B cell (primary cell): ENCODE data around the gene NYAP1. TPM values are rescaled to one million over a fixed set of nuclear protein-coding genes. Genes with fewer than 3 reads are reported as not detected.

ENCODE experiments used
- ATAC-seq: fragments of 200-7000 bp; cut with Tn5 transposase; one replicate; pipeline ENCODE4 v1.10.0; 2021; ENCODE audit warnings: low read depth, mild to moderate bottlenecking, moderate number of reproducible peaks, moderate library complexity
- CTCF ChIA-PET: fragments of 350-600 bp; sonication (Branson Sonifier 250); formaldehyde crosslinking; loops from one replicate; lab custom pipeline; 2021; ENCODE audit warnings: antibody characterized with exemption, inconsistent platforms; lab: Charles Lee
- POLR2A ChIA-PET: fragments of 350-600 bp; sonication (Branson Sonifier 250); formaldehyde crosslinking; loops from one replicate; lab custom pipeline; 2021; ENCODE audit warnings: antibody characterized with exemption; lab: Charles Lee
- DNase-seq: peaks from one replicate; pipeline ENCODE4 v3.0.0; 2013
- H2AFZ ChIP-seq: 2 replicates; pipeline ENCODE4 v1.6.1; 2012; ENCODE audit warnings: mild to moderate bottlenecking, low read depth, low read length; ENCODE audit not compliant: insufficient read depth, poor library complexity, severe bottlenecking
- H3K27ac ChIP-seq, 2 donors: 1 replicate in 1 of 2; 2 replicates in 1 of 2; pipeline ENCODE4 v1.5.1; 2012 to 2013; ENCODE audit warnings: low read length in 2 of 2, mild to moderate bottlenecking in 2 of 2, moderate library complexity in 1 of 2
- H3K27me3 ChIP-seq, 4 experiments: fragments of 200-600 bp in 1 of 4; sonication (generic) in 1 of 4; replicated peaks in 1 of 4; 1 replicate in 2 of 4; 2 replicates in 2 of 4; pipeline versions ENCODE4 v1.6.1 to v1.7.0; 2013 to 2016; ENCODE audit warnings: low read length in 3 of 4, mild to moderate bottlenecking in 2 of 4, mixed read lengths in 1 of 4, moderate library complexity in 1 of 4; ENCODE audit not compliant: insufficient read depth in 4 of 4, control insufficient read depth in 3 of 4; ENCODE audit errors: control extremely low read depth in 1 of 4
- H3K36me3 ChIP-seq, 2 experiments: replicated peaks in 1 of 2; 1 replicate in 1 of 2; 2 replicates in 1 of 2; pipeline versions ENCODE4 v1.6.1 to v1.7.1; 2013; ENCODE audit warnings: low read length in 1 of 2; ENCODE audit not compliant: insufficient read depth in 2 of 2, control insufficient read depth in 1 of 2; ENCODE audit errors: control extremely low read depth in 1 of 2, extremely low read depth in 1 of 2
- H3K4me1 ChIP-seq, 2 donors: fragments of 200-600 bp in 1 of 2; sonication (generic) in 1 of 2; 1 replicate in 1 of 2; 2 replicates in 1 of 2; pipeline versions ENCODE4 v1.5.1 to v1.6.1; 2013 to 2017; ENCODE audit warnings: low read length in 2 of 2; ENCODE audit not compliant: control insufficient read depth in 2 of 2, insufficient read depth in 2 of 2
- H3K4me2 ChIP-seq: replicated peaks from 2 replicates; pipeline ENCODE3; 2012; ENCODE audit warnings: mild to moderate bottlenecking, low read depth, low read length; ENCODE audit not compliant: poor library complexity, severe bottlenecking
- H3K4me3 ChIP-seq, 5 experiments: fragments of 200-600 bp in 1 of 5; sonication (generic) in 1 of 5; 1 replicate in 3 of 5; 2 replicates in 2 of 5; pipeline versions ENCODE4 v1.5.1 to v1.7.0; 2011 to 2016; ENCODE audit warnings: low read length in 4 of 5, mild to moderate bottlenecking in 4 of 5, low read depth in 2 of 5, control low read depth in 1 of 5, moderate library complexity in 1 of 5; ENCODE audit not compliant: insufficient read depth in 1 of 5; ENCODE audit errors: control extremely low read depth in 1 of 5, extremely low read depth in 1 of 5
- H3K79me2 ChIP-seq: fragments of 200-600 bp; sonication (generic); one replicate; pipeline ENCODE4 v1.6.0; 2016; ENCODE audit warnings: low read length; ENCODE audit not compliant: control insufficient read depth, insufficient read depth
- H3K9ac ChIP-seq: fragments of 200-600 bp; sonication (generic); 2 replicates; pipeline ENCODE4 v1.6.1; 2017; ENCODE audit warnings: mild to moderate bottlenecking, low read length, moderate library complexity
- H3K9me3 ChIP-seq, 3 donors: one replicate each; pipeline versions ENCODE4 v1.6.1 to v1.7.1; 2013; ENCODE audit warnings: low read length in 2 of 3; ENCODE audit not compliant: control insufficient read depth in 2 of 3, insufficient read depth in 1 of 3; ENCODE audit errors: control extremely low read depth in 1 of 3
- H4K20me1 ChIP-seq: 2 replicates; pipeline ENCODE4 v1.6.0; 2012; ENCODE audit warnings: mild to moderate bottlenecking, low read length; ENCODE audit not compliant: insufficient read depth, control insufficient read depth, poor library complexity, severe bottlenecking
- H3K27ac Mint-ChIP-seq: one replicate; pipeline ENCODE4 v1.8.0; 2021; ENCODE audit warnings: mixed read lengths
- H3K27me3 Mint-ChIP-seq: one replicate; pipeline ENCODE4 v1.8.0; 2021; ENCODE audit warnings: mixed read lengths
- H3K4me1 Mint-ChIP-seq: one replicate; pipeline ENCODE4 v1.8.0; 2021; ENCODE audit warnings: mixed read lengths
- H3K4me3 Mint-ChIP-seq: one replicate; pipeline ENCODE4 v1.8.0; 2021; ENCODE audit warnings: mixed read lengths
- H3K9me3 Mint-ChIP-seq: one replicate; pipeline ENCODE4 v1.8.0; 2022; ENCODE audit warnings: mixed read lengths; ENCODE audit not compliant: insufficient read depth
- EZH2 ChIP-seq: IDR thresholded peaks from 2 replicates; pipeline ENCODE4 v1.6.1; 2012; ENCODE audit warnings: borderline replicate concordance, low read depth, mild to moderate bottlenecking, moderate library complexity, low read length; ENCODE audit not compliant: insufficient read depth, poor library complexity, severe bottlenecking
- WGBS: methylation state at CpG from one replicate; pipeline ENCODE4 v1.1.5; 2013; ENCODE audit warnings: missing lambda C conversion rate; ENCODE audit not compliant: insufficient coverage; 5-methylcytosine and 5-hydroxymethylcytosine counted together
- intact Hi-C: fragments of 100-400 bp; cut with micrococcal nuclease; formaldehyde crosslinking; loops from one replicate; pipeline ENCODE4 v1.10.0; 2022
- polyA plus RNA-seq: library from polyadenylated mRNA; depleted of rRNA; stranded (reverse); fragments of >200 nt; gene quantifications from 2 replicates; pipeline ENCODE4 v1.2.3, GENCODE V29; 2012
- total RNA-seq, 2 donors: library from RNA; stranded (reverse); fragments of 120-200 nt in 1 of 2; gene quantifications; 1 replicate in 1 of 2; 2 replicates in 1 of 2; pipeline versions ENCODE4 v1.2.3 to v1.2.4, GENCODE V29; 2013 to 2022
- TF ChIP-seq, protein P1 (sequence below): fragments of 200-600 bp; IDR thresholded peaks from one replicate; pipeline ENCODE4 v1.8.0; 2022; ENCODE audit warnings: antibody characterized with exemption, mild to moderate bottlenecking

The NYAP1 gene
- total and polyA plus RNA-seq, 2 donors (not counting 1 experiment from before 2014, with no cell fraction given) = 0.06 TPM; not detected in 1

DNA sequence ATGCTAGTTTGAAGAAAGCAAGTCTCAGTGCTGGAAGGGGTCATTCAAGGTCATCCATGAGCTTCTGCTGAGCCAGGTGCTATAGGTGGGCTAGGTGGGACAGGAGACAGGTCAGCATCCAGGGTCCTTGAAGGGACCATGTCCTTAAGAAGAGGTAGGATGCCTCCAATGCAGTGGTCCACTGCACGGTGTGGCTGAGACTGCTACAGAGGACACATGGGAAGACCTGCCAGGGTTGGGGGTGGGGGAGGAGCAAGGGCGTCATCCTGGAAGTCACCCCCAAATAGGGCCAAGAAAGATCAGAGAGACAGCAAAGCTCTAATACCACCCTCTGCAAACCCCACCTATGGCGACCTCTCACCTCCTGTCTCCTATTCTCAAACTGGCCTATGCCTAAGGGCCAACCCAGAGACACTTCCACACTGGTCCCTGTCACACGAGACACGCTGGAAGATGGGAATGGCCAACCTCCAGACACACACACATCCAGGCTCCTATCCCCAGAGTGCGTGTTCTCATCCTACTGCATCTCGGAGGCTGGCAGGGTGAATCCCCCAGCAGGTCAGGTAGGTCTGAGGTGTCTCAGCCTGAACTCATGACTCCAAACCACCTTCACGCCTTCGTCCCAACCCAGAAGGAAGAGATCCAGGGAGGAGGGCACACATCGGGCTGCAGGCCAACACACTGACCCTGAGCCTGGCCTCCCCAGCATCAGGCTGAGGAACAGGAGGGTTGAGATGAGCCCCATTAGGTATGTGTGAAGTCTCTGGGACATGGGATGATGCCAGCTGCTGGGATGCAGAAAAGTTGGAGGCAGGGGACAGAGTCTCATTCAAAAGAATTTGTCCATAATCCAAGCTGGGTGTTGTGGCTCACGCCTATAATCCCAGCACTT lies 41.8 kb upstream of the NYAP1 start:
- ATAC-seq (no peak), DNase-seq (no peak)
- no peaks in the 10 kb centered on the region for H4K20me1 ChIP-seq
- H3K4me3 ChIP-seq = no peak overlapping the region
- no peak overlapping the region for H3K9ac ChIP-seq
- Mint-ChIP-seq H3K27me3 (no peaks in the 10 kb centered on the region), H3K27ac (no peak overlapping the region), H3K4me1 (peaks cover 14% of the 10 kb centered on the region), H3K9me3 (no peaks in the 10 kb centered on the region), H3K4me3 (no peak overlapping the region)
- WGBS = 97% methylated on average over 6 of the region's 11 CpGs
- no peak overlapping the region for H3K27ac ChIP-seq
- TF ChIP-seq, protein P1, sequence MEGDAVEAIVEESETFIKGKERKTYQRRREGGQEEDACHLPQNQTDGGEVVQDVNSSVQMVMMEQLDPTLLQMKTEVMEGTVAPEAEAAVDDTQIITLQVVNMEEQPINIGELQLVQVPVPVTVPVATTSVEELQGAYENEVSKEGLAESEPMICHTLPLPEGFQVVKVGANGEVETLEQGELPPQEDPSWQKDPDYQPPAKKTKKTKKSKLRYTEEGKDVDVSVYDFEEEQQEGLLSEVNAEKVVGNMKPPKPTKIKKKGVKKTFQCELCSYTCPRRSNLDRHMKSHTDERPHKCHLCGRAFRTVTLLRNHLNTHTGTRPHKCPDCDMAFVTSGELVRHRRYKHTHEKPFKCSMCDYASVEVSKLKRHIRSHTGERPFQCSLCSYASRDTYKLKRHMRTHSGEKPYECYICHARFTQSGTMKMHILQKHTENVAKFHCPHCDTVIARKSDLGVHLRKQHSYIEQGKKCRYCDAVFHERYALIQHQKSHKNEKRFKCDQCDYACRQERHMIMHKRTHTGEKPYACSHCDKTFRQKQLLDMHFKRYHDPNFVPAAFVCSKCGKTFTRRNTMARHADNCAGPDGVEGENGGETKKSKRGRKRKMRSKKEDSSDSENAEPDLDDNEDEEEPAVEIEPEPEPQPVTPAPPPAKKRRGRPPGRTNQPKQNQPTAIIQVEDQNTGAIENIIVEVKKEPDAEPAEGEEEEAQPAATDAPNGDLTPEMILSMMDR = no peak
- TF ChIP-seq EZH2 = no peak
- no peaks in the 10 kb centered on the region for H3K79me2 ChIP-seq
- H2AFZ ChIP-seq = no peak overlapping the region
- CTCF ChIA-PET = interaction anchor here (0.8 to 1.1 kb wide), 2 partner anchors 118 to 309 kb away, joined by 3 to 4 read pairs; no protein-coding TSS in a partner anchor
- intact Hi-C loops = no loop called here
- H3K36me3 ChIP-seq = no peaks in the 10 kb centered on the region
- H3K4me1 ChIP-seq = peaks cover 15 to 25% of the 10 kb centered on the region in 2 donors
- no peaks in the 10 kb centered on the region for H3K27me3 ChIP-seq
- no peaks in the 10 kb centered on the region for H3K9me3 ChIP-seq
- H3K4me2 ChIP-seq = no peak overlapping the region
- POLR2A ChIA-PET = interaction anchor here (1.3 to 1.5 kb wide), 2 partner anchors 8 to 14 kb away, joined by 3 read pairs; partner anchors contain the start of gene ZCWPW1
